ENCODE results near the gene WDFY3. TPM values are rescaled to one million over a fixed set of nuclear protein-coding genes. Genes with fewer than 3 reads are reported as not detected.

The WDFY3 gene
- total and polyA plus RNA-seq, 2 experiments from 2014 or later = 8.0 to 89.0 TPM

GRCh38 chr4:84977396-84977795 lies 10.9 kb upstream of the WDFY3 start (continued):
- TF ChIP-seq EZH2 (IDR thresholded peaks at IDR 0.05; ENCODE audit: low read depth, unreplicated experiment) (no peak), ETS1 (IDR thresholded peaks at IDR 0.05) (no peak), NANOG (IDR thresholded peaks at IDR 0.05; ENCODE audit: borderline replicate concordance) (no peak), ZNF114 (CRISPR knock-in tag; IDR thresholded peaks at IDR 0.05) (no peak), JUNB (IDR thresholded peaks at IDR 0.05; ENCODE audit: unreplicated experiment) (no peak)

- H3K27me3 ChIP-seq (ENCODE audit: insufficient read depth) = no peaks in the 10 kb centered on the region
- no peak overlapping the region for H3K4me2 ChIP-seq
- Mint-ChIP-seq H3K27ac (no peak overlapping the region), H3K27me3 (ENCODE audit: insufficient read depth, low read depth, poor library complexity) (no peaks in the 10 kb centered on the region), H3K4me3 (no peak overlapping the region), H3K36me3 (ENCODE audit: low read depth) (no peaks in the 10 kb centered on the region), H3K4me1 (peaks cover 16% of the 10 kb centered on the region), H3K9me3 (no peaks in the 10 kb centered on the region)
- TF ChIP-seq ZNF462 (CRISPR knock-in tag; IDR thresholded peaks at IDR 0.05) = no peak
- no peak for TF ChIP-seq ZNF331 (CRISPR knock-in tag; IDR thresholded peaks at IDR 0.05; ENCODE audit: low read depth)
- no peak for TF ChIP-seq CTCF (conservative IDR thresholded peaks at IDR 0.05; ENCODE audit: low read depth in 2 of 2)
- no peak for TF ChIP-seq POLR2AphosphoS5 (IDR thresholded peaks at IDR 0.05; ENCODE audit: low read depth)
- TF ChIP-seq NANOG (IDR thresholded peaks at IDR 0.05; ENCODE audit: borderline replicate concordance) = no peak
- H4K20me1 ChIP-seq (replicated peaks; ENCODE audit: insufficient read depth) = no peaks in the 10 kb centered on the region
- H3K27ac ChIP-seq (ENCODE audit: low read depth) = no peak overlapping the region
- H3K4me1 ChIP-seq (ENCODE audit: insufficient read depth) = peaks cover 23% of the 10 kb centered on the region
- H3F3A ChIP-seq (replicated peaks; ENCODE audit: low read depth) = no peaks in the 10 kb centered on the region
- H3K36me3 ChIP-seq (ENCODE audit: insufficient read depth) = no peaks in the 10 kb centered on the region
- ATAC-seq (no peak), DNase-seq (ENCODE audit: low spot score) (no peak)
- H3K79me2 ChIP-seq (replicated peaks; ENCODE audit: insufficient read depth) = no peaks in the 10 kb centered on the region
- no peaks in the 10 kb centered on the region; the same call in 1 of the 2 replicates for H3K9me2 ChIP-seq (ENCODE audit: insufficient read depth)
- H2AFZ ChIP-seq = no peak overlapping the region
- no peak overlapping the region for H3K4me3 ChIP-seq
Observed at GRCh38 chr4:84973856-84974255, 7.4 kb upstream of the WDFY3 start.
